GM12872 (cell line): ENCODE results near the gene ABCC1.

Experiments used
- CTCF ChIP-seq: IDR thresholded peaks from 3 replicates; pipeline ENCODE4 v1.5.1; 2011; ENCODE audit warnings: low read depth, mild to moderate bottlenecking, low read length, moderate library complexity; ENCODE audit not compliant: insufficient read depth

The ABCC1 gene

GRCh38 chr16:16139061-16139460, 189.6 kb downstream of the ABCC1 start:
- no peak for TF ChIP-seq CTCF

GRCh38 chr16:16139806-16140205, 190.4 kb downstream of the ABCC1 start:
- no peak for TF ChIP-seq CTCF

GRCh38 chr16:16140537-16140936, 191.1 kb downstream of the ABCC1 start:
- TF ChIP-seq CTCF = no peak

GRCh38 chr16:16141141-16141540, 191.7 kb downstream of the ABCC1 start:
- no peak for TF ChIP-seq CTCF

GRCh38 chr16:16141784-16142396, 192.5 kb downstream of the ABCC1 start:
- TF ChIP-seq CTCF = no peak

- peak; percentile 54 for TF ChIP-seq CTCF
Measured at GRCh38 chr16:16143038-16143763, 193.8 kb downstream of the ABCC1 start.

- TF ChIP-seq CTCF = no peak
Measured at GRCh38 chr16:16143931-16144330, 194.5 kb downstream of the ABCC1 start.
